HG03432 (cell line): ENCODE results near the gene GPN2.
A peak's percentile ranks its signal among the peaks of the same experiment; 100 is the strongest.
"Not testable (repeated sequence)": the region's sequence is repeated elsewhere in the genome, so short reads cannot be mapped to it uniquely, and the experiment has no call there.

Experiments used
- ATAC-seq: cut with Tn5 transposase; IDR thresholded peaks from one replicate; pipeline ENCODE4 v1.9.1; 2021; ENCODE audit warnings: mild to moderate bottlenecking, moderate library complexity; ENCODE audit not compliant: unreplicated experiment

The GPN2 gene

DNA sequence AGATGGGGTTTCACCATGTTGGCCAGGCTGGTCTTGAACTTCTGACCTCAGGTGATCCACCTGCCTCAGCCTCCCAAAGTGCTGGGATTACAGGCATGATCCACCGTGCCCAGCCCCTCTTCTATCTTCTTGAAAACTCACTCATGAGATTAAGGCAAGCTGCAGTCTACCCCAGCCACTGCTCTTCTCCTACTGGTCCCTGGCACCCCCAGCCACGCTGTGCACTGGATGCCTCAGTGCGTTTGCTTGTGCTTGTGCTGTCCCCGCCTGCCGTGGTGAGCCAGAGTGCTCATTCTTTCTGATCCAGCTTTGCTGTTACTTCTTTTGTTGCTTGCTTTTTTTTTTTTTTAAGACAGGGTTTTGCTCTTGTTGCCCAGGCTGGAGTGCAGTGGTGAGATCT lies 52.4 kb downstream of the GPN2 start:
- ATAC-seq = not testable (repeated sequence)

DNA sequence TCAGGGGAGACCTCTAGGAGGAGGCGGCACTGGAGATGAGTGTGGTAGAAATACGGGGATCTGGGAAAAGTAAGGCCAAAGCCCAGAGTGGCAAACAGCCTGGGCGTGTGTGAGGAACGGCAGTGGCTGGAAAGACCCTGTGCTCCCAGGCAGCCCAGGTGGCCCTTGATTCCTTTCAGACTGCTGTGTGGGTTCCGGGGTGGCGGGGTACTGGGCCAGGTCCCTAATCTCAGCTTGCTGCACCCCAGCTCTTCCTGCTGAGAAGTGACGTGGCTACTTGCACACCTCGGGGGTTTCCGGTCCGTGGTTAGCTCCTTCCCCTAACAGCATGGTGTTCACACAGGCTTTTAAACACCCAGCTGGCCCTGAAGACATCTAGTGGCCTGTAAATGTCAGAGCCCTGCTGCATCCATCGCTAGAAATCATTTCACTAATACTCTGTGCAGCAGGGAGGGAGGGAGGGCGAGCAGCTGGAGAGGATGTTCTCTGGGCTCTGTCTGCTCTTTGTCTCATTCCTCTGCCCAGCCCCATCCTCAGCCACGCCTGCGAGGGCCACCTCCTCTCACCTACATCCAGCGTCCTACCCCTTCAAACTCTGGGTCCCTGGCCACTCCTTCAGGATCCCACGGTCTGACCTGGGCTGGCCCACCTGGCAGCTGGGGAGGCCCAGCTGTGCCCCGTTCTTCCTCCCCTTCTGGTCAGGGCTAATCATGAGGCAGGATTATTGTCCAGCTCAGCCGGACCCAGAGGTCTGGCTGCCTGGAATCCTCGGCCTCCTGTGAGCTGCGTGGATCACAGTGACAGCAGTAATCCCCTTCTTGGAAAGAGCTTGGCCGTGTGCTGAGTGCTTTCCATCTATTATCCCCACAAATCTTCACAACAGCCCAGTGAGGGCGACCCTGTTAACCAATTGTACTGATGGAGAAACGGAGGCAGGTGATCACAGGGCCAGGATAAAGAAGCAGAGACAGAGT lies 56.4 kb downstream of the GPN2 start:
- peak; percentile 84 for ATAC-seq

DNA sequence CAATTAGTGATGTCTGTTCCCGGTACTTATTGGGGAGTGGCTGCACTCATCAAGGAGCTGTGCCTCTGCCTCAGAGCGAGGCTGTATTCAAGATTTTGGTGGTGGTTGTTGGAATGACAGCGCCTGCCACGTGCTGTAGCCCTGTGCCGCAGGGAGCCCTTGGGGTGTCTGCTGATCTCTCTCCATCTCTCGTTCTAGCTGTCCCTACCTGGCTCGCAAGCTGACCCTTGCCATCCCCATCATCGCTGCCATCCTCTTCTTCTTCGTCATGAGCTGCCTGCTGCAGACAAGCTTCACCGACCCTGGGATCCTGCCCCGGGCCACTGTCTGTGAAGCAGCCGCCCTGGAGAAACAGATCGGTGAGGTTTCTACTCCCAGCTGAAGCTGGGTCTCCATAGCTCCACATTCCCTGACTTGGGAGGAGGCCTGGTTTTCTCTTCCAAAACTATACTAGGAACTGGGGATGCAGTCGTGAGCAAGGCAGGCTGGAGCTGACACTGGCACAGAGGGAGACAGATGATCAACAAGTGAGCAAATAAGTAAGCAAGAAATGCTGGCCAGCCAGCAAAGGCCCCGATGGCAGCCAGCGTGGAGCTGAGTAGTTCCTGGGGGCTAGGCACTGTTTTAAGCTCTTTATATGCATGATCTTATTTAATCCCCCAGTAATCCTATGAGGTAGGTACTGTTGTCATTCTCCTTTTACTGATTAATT lies 57.7 kb downstream of the GPN2 start:
- no peak for ATAC-seq

DNA sequence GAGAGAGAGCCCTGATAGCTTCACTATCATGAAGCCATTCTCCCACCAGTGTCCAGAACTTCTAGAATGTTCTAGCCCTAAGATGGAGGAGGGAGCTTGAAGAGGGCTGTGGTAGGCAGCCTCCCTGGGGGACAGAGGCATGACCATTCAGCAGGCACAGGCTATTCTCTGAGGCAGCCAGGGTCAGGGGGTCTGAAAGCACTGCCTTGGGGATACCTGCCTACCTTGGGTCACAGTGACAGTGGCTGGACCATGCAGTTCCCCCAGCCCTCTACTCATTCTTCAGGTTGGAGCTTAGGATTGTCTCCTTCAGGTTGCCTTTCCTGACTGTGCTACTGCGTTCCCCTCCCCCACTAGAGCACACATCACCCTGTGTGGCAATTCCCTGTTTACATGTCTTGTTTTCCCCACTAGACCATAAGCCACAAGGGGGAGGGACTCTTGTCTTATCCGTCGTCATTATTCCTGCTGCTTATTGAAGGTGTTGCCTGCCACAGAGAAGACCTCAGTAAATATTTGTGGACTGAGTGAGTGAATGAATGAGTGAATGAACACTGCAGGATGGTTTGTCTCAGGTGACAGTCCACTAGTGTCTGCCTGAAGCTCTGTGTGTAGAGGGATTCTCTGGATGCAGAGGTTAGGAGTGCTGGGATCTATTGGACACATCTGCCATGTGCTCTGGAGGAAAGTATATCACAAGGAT lies 58.4 kb downstream of the GPN2 start:
- no peak for ATAC-seq

DNA sequence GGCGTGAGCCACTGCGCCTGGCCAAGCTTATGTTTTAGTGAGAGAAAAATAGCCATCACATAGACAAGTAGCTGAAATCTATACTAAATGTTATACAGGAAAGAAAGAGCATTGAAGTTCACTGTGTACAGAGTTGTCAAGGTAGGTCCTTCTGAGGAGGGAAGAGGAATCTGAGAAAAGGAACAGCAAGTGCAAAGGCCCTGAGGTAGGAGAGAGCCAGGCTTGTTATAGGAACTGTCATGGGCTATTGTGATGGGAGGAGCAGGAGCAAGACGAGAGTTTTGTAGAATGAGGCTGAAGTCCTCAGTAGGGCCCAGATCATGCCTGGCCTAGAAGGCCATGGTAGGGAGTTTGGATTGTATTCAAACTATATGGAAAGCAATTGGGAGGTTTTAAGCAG lies 59.0 kb downstream of the GPN2 start:
- ATAC-seq = no peak

DNA sequence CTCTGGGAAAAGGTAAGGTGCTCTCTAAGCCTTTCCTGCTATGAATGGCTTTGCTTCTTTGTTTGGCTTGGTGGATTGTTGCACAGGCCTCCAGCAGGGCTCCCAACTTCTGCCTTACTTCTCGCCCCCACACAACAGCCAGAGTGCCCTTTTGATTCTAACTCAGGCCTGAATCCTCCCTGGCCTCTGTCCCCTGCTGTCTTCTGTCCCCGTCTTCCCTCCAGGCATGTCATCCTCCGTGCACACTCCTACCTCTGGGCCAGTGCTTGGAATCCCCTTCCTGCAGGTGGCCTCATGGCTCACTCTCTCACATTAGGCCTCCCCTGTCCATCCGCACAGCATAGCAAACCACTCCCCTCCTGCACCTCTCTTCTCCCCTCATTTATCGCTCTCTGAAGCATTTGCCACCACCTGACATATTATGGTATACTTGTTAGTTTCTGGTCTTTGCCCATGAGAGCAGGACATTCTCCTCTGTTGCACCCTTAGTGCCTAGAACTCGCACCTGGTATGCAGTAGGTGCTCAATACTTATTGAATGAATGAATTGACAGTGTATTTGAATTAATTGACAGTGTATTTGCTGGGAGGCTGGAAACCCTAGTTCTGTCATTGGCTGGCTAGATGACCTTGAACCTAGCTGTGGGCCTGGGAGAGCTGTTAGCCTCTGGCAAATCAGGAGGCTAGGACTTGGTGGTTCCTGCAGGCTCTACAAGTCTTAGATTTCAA lies 60.7 kb downstream of the GPN2 start:
- no peak for ATAC-seq

DNA sequence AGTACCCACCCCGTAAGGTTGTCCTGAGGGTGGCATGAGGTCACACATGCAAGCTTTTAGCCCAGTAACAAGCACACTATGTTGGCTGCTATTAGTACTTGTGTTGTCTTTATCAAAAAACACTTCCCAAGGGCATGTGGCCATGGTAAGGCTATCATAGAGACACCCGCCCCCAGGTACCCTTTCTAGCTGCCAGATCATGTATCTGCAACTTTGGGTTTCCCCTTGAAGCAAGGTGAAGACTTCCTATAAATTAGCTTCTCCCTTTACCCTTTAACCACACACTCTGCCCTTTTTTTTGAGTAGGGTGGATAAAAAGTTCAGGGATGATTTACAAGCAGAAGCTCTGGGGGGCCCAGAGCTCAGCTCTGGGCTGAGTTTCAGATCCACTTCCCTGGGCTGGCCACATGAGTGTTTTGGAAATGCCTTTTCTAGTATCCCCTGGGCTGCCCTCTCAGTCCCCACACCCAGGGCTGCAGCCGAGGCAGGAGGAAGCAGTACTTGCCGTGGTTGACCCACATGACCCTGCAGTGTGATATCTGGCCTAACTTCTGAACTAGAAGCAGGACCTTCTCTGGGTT lies 61.6 kb downstream of the GPN2 start:
- ATAC-seq = no peak

DNA sequence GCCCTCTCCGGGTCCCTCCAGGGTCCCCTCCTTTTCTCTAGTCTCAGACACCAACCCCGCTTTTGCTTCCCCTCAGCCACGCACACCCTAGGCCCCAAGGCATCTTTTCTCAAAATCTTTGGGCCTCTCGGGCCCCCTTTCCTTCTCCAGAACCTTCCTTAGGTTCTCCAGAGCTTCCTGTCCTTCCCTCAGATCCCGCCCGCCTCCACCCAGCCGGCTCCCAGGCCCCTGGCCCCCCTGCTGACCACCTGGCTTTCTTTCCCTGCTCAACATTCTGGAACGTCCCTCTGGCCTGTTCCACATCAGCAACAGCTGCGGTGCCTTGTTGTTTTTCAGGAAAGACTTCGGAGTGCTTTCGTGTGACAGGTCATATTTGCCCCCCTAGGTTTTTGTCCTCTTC lies 62.4 kb downstream of the GPN2 start:
- ATAC-seq = no peak

DNA sequence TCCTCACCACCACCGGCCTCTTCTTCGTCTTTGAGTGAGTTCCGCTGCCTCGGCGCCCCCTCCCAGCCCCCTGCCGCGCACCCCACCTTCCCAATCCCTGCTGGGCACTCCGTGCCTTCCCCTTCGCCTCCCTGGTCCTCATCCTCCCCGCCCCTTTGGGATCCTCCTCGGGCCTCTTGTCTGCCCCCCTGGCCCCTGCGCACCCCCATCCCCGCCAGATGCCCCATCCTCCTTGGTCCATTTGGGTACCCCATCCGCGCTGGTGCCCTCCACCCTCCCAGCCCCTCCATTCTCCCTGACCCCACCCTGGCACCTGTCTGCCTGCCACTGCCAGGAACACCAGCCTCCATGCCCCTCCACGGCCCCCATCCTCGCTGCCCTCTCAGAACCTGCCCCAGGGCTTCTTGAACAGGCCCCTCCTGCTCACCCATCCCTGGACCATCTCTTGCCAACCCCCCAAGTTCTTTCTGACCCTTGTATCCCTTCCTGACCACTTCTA lies 62.9 kb downstream of the GPN2 start:
- peak; percentile 7 for ATAC-seq

DNA sequence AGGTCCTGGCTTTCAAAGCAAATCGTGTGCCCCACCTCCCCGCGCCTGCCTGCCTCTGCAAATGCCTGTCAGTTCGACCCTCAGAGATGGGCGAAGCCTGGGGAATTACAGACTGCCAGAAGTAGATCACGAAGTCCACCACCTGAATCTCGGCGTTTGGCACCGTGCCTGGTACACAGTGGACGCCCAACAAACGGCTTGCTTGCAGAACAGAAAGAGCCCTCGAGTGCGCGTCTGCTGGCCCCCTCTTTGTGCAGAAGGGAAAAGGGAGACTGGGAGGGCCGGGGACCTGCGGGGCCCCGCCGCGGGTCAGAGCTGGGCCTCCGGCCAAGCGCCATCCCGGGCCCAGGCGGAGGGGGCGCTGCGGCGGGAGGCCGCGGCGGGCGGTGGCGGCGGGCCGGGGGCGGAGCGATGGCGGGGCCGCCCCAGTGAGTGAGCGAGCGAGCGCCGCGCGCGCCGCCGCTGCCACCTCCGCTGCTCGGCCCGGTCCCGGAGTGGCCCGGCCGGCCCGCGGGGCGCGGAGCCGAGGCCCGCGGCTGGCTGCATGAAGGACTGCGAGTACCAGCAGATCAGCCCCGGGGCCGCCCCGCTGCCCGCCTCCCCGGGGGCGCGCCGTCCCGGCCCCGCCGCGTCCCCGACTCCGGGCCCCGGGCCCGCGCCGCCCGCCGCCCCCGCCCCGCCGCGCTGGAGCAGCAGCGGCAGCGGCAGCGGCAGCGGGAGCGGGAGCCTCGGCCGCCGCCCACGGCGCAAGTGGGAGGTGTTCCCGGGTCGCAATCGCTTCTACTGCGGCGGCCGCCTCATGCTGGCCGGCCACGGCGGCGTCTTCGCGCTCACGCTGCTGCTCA lies 63.6 kb downstream of the GPN2 start, which contains the start of gene ZDHHC18:
TSS of gene ZDHHC18 (plus strand) at position 428 of the 845 bp plus-strand sequence. CDS start at position 545, 117 bp downstream.
- peak; percentile 83 for ATAC-seq
